Parathyroid adenoma (tissue), 2 donors: ENCODE data around the gene TARDBP.

Experiments
- H2AFZ ChIP-seq: fragments of 300-600 bp; sonication (generic); one replicate; pipeline ENCODE4 v1.7.0; 2017; ENCODE audit warnings: antibody characterized with exemption, mild to moderate bottlenecking
- H3K27ac ChIP-seq: fragments of 300-600 bp; sonication (generic); one replicate; pipeline ENCODE4 v1.7.0; 2017
- H3K27me3 ChIP-seq: fragments of 300-600 bp; sonication (generic); one replicate; pipeline ENCODE4 v1.7.0; 2017; ENCODE audit warnings: low read length; ENCODE audit not compliant: control insufficient read depth, insufficient read depth
- H3K36me3 ChIP-seq: fragments of 300-600 bp; sonication (generic); one replicate; pipeline ENCODE4 v1.7.0; 2017; ENCODE audit warnings: low read length; ENCODE audit not compliant: control insufficient read depth, insufficient read depth
- H3K4me1 ChIP-seq: fragments of 300-600 bp; sonication (generic); one replicate; pipeline ENCODE4 v1.7.0; 2017; ENCODE audit warnings: control low read depth
- H3K4me2 ChIP-seq: fragments of 300-600 bp; sonication (generic); one replicate; pipeline ENCODE4 v1.7.0; 2017; ENCODE audit warnings: low read length
- H3K4me3 ChIP-seq: fragments of 300-600 bp; sonication (generic); one replicate; pipeline ENCODE4 v1.7.0; 2017; ENCODE audit warnings: low read depth, low read length
- H3K79me2 ChIP-seq: fragments of 300-600 bp; sonication (generic); one replicate; pipeline ENCODE4 v1.7.0; 2017; ENCODE audit warnings: control low read depth
- H3K9ac ChIP-seq: fragments of 300-600 bp; sonication (generic); one replicate; pipeline ENCODE4 v1.7.0; 2017; ENCODE audit warnings: mild to moderate bottlenecking
- H3K9me3 ChIP-seq: fragments of 300-600 bp; sonication (generic); one replicate; pipeline ENCODE4 v1.7.0; 2017; ENCODE audit warnings: low read length; ENCODE audit not compliant: control insufficient read depth
- CTCF ChIP-seq: fragments of 300-600 bp; sonication (generic); IDR thresholded peaks from one replicate; pipeline ENCODE4 v1.7.0; 2017; ENCODE audit warnings: antibody characterized with exemption, mild to moderate bottlenecking
- donor health status: primary hyperparathyroidism.

TARDBP gene

GRCh38 chr1:11057477-11057876 is 45.0 kb downstream of the TARDBP start:
- Histone ChIP-seq H3K27me3 (no peaks in the 10 kb centered on the region), H3K4me2 (no peak overlapping the region), H2AFZ (no peak overlapping the region), H3K4me1 (no peaks in the 10 kb centered on the region), H3K27ac (no peak overlapping the region), H3K79me2 (no peaks in the 10 kb centered on the region), H3K9me3 (no peaks in the 10 kb centered on the region), H3K9ac (no peak overlapping the region), H3K4me3 (no peak overlapping the region), H3K36me3 (no peaks in the 10 kb centered on the region)
- TF ChIP-seq CTCF, result no peak

- Histone ChIP-seq H2AFZ (no peak overlapping the region), H3K27me3 (no peaks in the 10 kb centered on the region), H3K79me2 (no peaks in the 10 kb centered on the region), H3K9me3 (no peaks in the 10 kb centered on the region), H3K4me3 (no peak overlapping the region), H3K36me3 (no peaks in the 10 kb centered on the region), H3K9ac (no peak overlapping the region), H3K27ac (no peak overlapping the region), H3K4me2 (no peak overlapping the region), H3K4me1 (no peaks in the 10 kb centered on the region)
- no peak for TF ChIP-seq CTCF
These were observed 45.6 kb downstream of the TARDBP start for GRCh38 chr1:11058026-11058425.

DNA sequence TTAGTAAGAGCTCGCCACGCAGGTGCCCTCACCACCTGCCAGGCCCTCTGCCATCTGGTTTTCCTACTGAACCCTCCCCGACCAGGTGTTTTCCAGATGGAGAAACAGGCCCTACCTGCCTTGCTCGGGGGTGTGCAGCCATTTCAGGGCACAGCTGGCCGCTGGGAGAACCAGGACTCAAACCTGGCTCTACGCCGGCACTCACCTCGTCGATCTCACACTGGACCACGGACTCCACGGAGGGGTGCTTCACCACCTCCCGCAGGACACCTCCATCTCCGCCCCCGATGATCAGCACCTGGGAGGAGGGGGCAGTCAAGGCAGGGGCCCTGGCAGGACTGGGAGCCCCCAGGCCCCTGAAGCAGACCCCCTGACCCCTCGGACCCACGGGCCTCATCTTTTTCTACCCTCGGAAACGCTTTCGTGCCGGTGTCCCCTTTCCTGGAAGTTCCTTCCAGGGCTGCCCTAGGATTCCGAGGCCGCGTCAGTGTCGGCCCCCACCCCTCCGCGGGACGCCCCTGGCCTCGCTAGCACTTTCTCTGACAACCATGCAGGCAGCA is 46.2 kb downstream of the TARDBP start:
- no peaks in the 10 kb centered on the region for H3K4me1 ChIP-seq
- peak overlapping the region; percentile 87 for H2AFZ ChIP-seq
- H3K9ac ChIP-seq, result no peak overlapping the region
- no peak for TF ChIP-seq CTCF
- no peaks in the 10 kb centered on the region for H3K9me3 ChIP-seq
- H3K27me3 ChIP-seq, result no peaks in the 10 kb centered on the region
- H3K27ac ChIP-seq, result no peak overlapping the region
- H3K4me2 ChIP-seq, result peak overlapping the region; percentile 92
- H3K4me3 ChIP-seq, result peak overlapping the region; percentile 58
- H3K79me2 ChIP-seq, result no peaks in the 10 kb centered on the region
- no peaks in the 10 kb centered on the region for H3K36me3 ChIP-seq

DNA sequence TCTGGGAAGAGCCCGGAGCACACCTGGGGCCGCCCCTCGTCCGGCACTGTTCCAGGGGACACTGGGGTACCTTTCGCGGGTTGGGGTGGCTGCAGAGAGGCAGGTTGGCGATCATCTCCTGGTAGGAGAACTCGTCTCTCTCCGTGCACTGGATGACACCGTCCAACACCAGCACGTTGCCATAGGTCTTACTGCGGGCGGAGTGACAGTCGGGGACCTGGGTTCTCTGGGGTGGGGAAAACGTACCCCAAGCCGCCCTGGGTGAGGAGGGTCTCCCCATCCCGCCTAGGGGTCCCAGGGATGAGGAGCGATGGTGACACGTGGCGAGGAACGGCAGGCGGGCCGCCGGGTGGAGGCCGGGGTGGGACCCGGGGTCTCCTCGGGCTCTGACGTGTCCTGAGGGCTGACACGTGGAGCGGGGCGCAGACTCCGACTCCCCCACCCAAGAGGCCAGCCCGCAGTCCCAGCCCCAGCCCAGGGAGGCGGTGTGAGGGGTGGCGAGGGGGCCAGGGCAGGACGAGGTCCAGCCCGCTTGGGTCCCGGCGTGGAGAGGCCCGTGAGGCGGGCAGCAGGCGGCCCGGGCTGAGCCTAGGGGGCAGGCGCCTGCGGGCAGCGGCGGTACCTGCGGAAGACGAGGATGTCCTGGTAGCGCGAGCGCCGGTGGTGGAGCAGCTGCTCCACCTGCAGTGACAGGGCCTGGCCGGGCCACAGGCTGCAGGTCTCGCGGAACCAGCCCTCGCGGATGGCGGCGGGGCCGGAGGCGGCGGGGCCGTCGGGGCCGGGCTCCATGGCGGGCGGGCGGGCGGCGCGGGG is 46.9 kb downstream of the TARDBP start:
- Histone ChIP-seq H3K27me3 (no peaks in the 10 kb centered on the region), H3K9me3 (no peaks in the 10 kb centered on the region), H3K79me2 (no peaks in the 10 kb centered on the region), H3K4me2 (peak overlapping the region; percentile 92), H2AFZ (peak overlapping the region; percentile 87), H3K9ac (peak overlapping the region; percentile 67), H3K4me3 (peak overlapping the region; percentile 58), H3K36me3 (no peaks in the 10 kb centered on the region), H3K27ac (no peak overlapping the region), H3K4me1 (no peaks in the 10 kb centered on the region)
- no peak for TF ChIP-seq CTCF
